ENCODE measurements around the gene ELN.
A peak's percentile ranks its signal among the peaks of the same experiment; 100 is the strongest.
"Not testable (repeated sequence)": the region's sequence is repeated elsewhere in the genome, so short reads cannot be mapped to it uniquely, and the experiment has no call there.

The ELN gene

DNA sequence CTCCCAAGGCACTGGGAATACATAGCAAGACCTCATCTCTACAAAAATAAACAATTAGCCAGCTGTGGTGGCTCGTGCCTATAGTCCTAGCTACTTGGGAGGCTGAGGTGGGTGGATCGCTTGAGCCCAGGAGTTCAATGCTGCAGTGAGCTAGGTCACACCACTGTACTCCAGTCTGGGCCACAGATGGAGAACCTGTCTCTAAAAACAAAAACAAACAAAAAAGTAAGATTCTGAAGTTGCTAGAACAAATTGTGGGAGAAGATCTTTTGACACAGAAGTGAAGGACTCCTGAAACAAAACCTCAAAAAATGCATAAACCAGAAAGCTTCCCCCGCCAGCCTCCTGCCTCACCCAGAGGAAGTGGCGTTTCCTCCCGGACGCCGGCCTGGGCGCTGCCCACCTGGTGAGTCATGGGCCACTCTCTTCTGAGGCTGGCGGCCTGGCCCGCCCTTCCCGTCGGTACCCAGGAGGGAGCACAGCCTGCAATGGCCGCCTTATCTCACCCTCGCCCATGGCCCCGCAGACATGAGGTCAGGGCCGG, 25.4 kb upstream of the ELN start:
- peak; percentile 60 for DNase-seq

DNA sequence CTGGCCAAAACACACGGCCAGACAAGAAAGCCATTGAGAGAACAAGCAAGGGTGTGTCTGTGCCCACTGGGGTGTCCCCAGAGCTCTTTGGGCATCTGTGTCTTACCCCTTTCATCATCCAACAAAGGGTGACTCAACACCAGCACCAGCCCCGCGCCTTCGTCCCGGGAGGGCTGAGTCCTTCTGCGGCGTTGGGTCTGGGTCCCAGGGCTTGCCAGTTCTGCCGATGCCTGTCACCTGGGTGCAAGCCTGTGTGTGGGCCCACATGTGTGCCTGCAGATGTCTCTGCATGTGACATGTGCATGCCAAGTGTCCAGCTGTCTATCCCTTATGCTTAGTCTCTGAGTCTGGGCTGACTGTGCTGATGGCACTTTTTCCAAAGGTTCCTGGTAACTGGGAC, 24.4 kb upstream of the ELN start:
- no peak for DNase-seq

- no peak for DNase-seq
Observed at GRCh38 chr7:74006032-74006431, 21.9 kb upstream of the ELN start.

DNA sequence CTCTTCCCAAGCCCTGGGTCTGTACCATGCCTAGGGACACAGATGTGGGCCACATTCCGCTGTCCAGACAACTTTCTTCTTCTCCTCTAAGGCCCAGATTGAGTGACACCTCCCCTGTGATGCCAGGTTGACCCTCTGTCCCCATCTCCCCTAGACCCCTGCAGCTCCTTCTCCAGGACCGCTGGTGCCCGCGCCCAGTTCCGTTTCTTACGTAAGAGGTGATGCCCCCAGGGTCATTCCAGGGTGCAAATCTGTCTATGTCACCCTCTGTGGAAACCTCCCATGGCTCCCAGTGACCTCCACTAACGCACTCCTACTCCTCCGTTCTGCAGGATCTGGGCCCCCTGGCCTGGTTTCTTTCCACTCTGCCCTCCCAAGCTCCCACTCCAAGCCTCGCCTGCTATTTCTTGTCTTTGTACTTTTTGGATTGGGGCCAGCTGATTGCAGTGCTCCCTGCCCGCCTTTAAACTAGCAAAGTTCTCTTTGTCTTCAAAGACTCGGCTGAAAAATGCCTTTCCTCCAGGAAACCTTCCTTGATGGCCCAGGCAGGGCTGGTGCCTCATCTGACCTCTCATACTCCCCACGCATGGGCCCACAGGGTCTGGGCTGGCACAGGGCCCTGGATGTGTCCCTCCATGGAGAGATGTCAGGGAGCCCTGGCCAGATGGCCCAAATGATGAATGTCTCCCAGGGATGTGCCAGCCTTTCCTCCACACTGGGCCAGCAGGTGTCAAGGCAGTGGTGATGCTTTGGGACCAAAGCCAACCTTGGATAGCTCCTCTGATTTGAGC, 21.3 kb upstream of the ELN start:
- DNase-seq, result no peak

GRCh38 chr7:74007242-74007567, 20.8 kb upstream of the ELN start:
- no peak for DNase-seq

DNA sequence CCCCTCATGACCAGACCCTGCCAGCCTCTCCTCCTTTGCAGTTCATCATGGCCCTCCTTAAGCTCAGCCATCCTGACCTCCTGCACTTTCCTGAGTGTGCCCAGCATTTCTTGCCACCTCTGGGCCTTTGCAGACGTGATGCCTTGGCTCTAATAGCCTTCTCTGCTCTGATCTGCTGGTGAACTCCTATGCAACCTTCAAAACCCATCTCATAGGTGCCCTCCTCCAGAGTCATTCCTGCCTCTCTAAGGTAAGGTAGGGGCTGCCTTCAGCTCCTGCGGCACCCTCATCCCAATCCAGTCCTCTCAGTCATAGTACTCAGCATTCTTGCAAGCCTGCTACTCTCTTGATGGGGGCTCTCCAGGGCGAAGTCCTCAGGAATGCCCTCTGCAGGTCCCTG, 19.3 kb upstream of the ELN start:
- DNase-seq, result no peak

DNA sequence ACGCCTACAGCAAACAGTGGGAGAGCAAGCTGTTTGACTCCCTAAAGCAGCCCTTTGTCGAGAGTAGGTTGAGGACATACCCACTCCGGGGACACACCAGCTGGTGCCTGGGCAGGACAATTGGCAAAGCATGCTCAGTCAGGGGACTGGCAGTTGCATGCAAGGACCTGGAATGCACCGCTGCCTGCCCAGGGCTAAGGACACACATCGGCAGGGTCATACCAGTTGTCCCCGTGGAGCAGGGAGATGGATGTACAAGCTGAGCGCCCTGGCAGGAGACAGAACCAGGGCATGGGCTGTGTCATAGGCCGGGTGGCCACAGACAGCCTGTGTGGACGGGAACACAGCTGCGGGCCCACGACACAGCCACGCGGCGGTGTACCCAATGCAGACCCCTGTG, 18.3 kb upstream of the ELN start:
- DNase-seq, result no peak

GRCh38 chr7:74010407-74010806, 17.6 kb upstream of the ELN start:
- DNase-seq, result no peak

DNA sequence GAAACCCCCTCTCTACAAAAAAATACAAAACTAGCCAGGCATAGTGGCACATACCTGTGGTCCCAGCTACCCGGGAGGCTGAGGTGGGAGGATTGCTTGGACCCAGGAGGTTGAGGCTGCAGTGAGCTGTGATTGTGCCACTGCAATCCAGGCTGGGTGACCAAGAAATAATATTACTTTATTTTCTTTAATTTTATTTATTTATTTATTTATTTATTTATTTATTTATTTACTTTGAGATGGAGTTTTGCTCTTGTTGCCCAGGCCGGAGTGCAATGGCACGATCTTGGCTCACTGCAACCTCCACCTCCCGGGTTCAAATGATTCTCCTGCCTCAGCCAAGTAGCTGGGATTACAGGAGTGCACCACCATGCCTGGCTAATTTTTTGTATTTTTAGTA, 16.6 kb upstream of the ELN start:
- not testable (repeated sequence) for DNase-seq

GRCh38 chr7:74012842-74013249, 15.1 kb upstream of the ELN start:
- DNase-seq, result peak; percentile 36

- DNase-seq, result no peak
Observed at GRCh38 chr7:74013539-74014272, 14.3 kb upstream of the ELN start.

GRCh38 chr7:74014931-74015330, 13.0 kb upstream of the ELN start:
- DNase-seq, result no peak

GRCh38 chr7:74015670-74016069, 12.3 kb upstream of the ELN start:
- no peak for DNase-seq

DNA sequence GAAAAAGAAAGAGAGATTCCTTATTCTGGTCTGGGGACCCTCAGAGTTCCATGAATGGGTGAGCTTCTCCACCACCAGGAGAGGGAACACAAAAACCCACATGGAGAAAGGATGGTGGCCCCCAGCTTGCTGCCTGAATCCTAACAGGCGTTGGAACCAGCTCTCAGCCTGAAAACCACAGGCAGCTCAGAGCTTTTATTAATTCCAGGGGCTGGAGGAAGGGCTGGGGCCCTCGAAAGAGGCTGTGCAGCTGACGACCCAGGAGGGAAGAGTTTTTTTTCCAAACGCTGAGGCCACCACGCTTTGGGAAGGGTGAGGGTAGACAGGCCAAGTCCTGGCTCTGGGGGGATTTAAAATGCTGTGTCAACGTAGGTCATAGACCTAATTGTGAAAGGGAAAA, 10.8 kb upstream of the ELN start:
- DNase-seq, result no peak

DNA sequence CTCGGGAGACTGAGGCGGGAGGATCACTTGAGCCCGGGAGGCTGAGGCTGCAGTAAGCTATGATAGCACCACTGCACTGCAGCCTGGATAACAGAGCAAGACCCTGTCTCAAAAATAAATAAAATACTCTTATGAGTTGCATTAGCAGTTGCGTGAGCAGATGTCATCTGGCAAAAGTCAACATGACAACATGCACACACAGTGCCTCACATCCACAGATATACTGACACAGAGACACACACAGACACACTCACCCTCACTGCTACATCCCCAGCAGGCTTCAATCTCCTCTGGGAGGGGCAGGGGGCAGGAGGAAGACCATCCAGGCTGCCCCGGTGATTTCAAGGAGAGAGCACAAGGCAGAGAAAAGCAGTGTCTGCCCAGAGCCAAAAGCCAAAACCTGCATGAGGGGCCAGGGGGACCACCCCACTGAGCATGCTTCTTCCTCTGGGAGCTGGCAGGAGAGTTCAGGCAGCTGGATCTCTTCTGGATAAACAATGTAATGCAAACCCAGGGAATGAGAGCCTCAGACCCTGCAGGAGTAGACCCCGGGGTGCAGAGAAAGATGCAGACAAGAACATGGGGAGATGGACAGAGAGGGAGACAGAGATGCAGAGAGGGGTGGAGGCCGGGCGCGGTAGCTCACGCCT, 9.6 kb upstream of the ELN start:
- no peak for DNase-seq

- no peak for DNase-seq
Observed at GRCh38 chr7:74019149-74019548, 8.8 kb upstream of the ELN start.

DNA sequence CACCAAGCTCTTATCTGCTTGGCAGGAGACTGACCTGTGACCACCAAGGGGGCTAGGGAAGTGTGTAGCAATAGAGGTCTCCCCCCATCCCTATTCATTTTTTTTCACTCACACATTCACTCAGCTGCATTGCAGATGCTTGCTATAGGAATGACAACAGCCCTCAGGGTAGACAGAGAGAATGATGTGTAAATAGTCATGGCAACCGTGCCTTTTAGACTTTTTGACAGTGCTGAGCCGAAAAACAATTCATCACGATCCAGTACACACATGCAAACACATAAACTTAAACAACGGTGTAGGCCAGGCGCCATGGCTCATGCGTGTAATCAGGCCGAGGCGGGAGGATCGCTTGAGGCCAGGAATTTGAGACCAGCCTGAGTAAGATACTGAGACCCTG, 7.6 kb upstream of the ELN start:
- DNase-seq, result no peak

DNA sequence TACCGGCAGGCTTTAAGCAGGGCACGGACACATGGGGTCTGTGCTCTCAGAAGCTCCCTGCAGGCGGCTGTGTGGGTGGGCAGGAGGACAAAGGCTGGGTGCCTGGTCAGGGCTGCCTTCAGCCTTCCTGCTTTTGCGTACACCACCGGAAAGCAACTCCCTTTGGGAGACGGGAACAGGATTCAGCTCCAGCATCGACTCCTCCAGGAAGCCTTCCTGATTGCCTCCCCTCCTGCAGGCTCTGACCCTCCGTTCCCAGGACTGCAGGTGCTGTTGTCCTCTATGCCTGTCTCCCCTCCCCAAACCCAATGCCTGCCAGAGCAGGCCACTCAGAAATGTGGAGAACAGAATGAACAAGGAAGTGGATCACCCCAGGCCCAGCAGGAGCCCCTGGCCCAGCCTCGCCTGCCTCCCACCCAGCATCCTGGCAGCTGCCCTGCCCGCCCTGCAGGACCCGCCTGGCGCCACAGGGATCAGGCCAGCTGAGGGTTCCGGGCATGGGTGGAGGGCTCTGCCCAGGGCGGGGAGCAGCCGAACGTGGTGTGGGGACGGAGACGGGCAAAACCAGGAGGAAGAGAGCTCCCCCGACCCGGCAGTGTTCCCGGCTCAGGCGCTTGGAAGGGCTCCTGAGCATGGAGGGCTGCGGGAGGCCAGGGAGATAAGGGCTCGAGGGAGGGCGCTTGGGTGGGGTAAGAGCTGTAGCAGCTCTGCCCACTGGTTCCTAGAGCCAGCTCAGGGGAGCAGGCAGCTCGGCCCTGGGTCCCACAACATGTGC, 6.2 kb upstream of the ELN start:
- DNase-seq, result no peak

- no peak for DNase-seq
Observed at GRCh38 chr7:74022507-74022906, 5.5 kb upstream of the ELN start.

GRCh38 chr7:74023092-74023536, 4.9 kb upstream of the ELN start:
- DNase-seq, result no peak

GRCh38 chr7:74023786-74024185, 4.2 kb upstream of the ELN start:
- DNase-seq, result no peak

GRCh38 chr7:74025146-74025545, 2.8 kb upstream of the ELN start:
- DNase-seq, result no peak

- no peak for DNase-seq
Observed at GRCh38 chr7:74025730-74026129, 2.2 kb upstream of the ELN start.
